K562 (cell line): Measurements from ENCODE around the gene R3HDM1. TPM values are rescaled to one million over a fixed set of nuclear protein-coding genes. Genes with fewer than 3 reads are reported as not detected.

Source experiments
- ATAC-seq: fragments of 200-7000 bp; cut with Tn5 transposase; 3 replicates; pipeline ENCODE4 v1.9.1; 2020; ENCODE audit warnings: moderate library complexity
- BruUV-seq: library from RNA; stranded (reverse); fragments of 400-500 nt; replicated peaks from 2 replicates; lab custom pipeline; 2021; lab: Mats Ljungman, UMichigan
- CTCF ChIA-PET: fragments of 300-600 bp; formaldehyde crosslinking; extraction: SDS; loops from one replicate; lab custom pipeline; 2021; ENCODE audit warnings: low intra/inter-chr PET ratio; lab: Yijun Ruan, JAX
- POLR2A ChIA-PET: fragments of 300-600, 350-650 bp; sonication (Branson Sonifier 250); formaldehyde crosslinking; extraction: SDS; loops from one replicate; lab custom pipeline; 2021; ENCODE audit warnings: antibody characterized with exemption, inconsistent platforms; lab: Yijun Ruan, JAX
- DNase-seq, 4 experiments: peaks; one replicate each; pipeline versions ENCODE4 v3.0.0 to v3.0.0-alpha.2; 2011 to 2018; ENCODE audit warnings: low spot score in 3 of 4, mixed read lengths in 3 of 4; ENCODE audit errors: extremely low read depth in 1 of 4
- FAIRE-seq: peaks from 2 replicates; lab custom pipeline; 2011; peaks lifted over from hg19 to GRCh38; lab: Jason Lieb, UNC
- H2AFZ ChIP-seq: 2 replicates; pipeline ENCODE4 v1.6.0; 2011; ENCODE audit warnings: low read depth, low read length, control low read depth, inconsistent platforms
- H3K27ac ChIP-seq: fragments of 200-600 bp; 3 replicates; pipeline ENCODE4 v1.8.0; 2011; ENCODE audit warnings: low read depth, mild to moderate bottlenecking, control low read depth, inconsistent platforms, low read length, moderate library complexity, mixed read lengths; ENCODE audit errors: extremely low read depth
- H3K27me3 ChIP-seq, 2 experiments: fragments of 300-600 bp in 1 of 2; 2 replicates in 1 of 2; 3 replicates in 1 of 2; pipeline versions ENCODE4 v1.6.0 to v1.8.0; 2011; ENCODE audit warnings: inconsistent platforms in 2 of 2, low read length in 2 of 2, mild to moderate bottlenecking in 1 of 2, mixed read lengths in 1 of 2, moderate library complexity in 1 of 2; ENCODE audit not compliant: control insufficient read depth in 2 of 2, insufficient read depth in 2 of 2
- H3K36me3 ChIP-seq: fragments of 300-600 bp; 3 replicates; pipeline ENCODE4 v1.8.0; 2011; ENCODE audit warnings: mild to moderate bottlenecking, low read length, inconsistent platforms; ENCODE audit not compliant: control insufficient read depth, insufficient read depth
- H3K4me1 ChIP-seq, 2 experiments: fragments of 200-600 bp in 1 of 2; replicated peaks in 1 of 2; 2 replicates in 1 of 2; 3 replicates in 1 of 2; pipeline versions ENCODE4 v1.5.1 to v1.8.0; 2011; ENCODE audit warnings: inconsistent platforms in 2 of 2, low read length in 2 of 2, mild to moderate bottlenecking in 1 of 2, mixed read lengths in 1 of 2, moderate library complexity in 1 of 2; ENCODE audit not compliant: control insufficient read depth in 2 of 2, insufficient read depth in 2 of 2
- H3K4me2 ChIP-seq: 2 replicates; pipeline ENCODE4 v1.6.1; 2011; ENCODE audit warnings: low read length, control low read depth, inconsistent platforms, mixed read lengths; ENCODE audit not compliant: insufficient read depth
- H3K4me3 ChIP-seq: fragments of 200-600 bp; sonication (generic), shearing (Covaris generic); 2 replicates; pipeline ENCODE4 v1.5.1; 2016; ENCODE audit warnings: control low read depth, inconsistent platforms
- H3K79me2 ChIP-seq: fragments of 200-600 bp; 3 replicates; pipeline ENCODE4 v1.8.0; 2011; ENCODE audit warnings: low read length, inconsistent platforms; ENCODE audit not compliant: control insufficient read depth, insufficient read depth
- H3K9ac ChIP-seq, 2 experiments: 2 replicates each; pipeline versions ENCODE4 v1.6.0 to v1.6.1; 2011; ENCODE audit warnings: low read depth in 2 of 2, low read length in 2 of 2, control low read depth in 1 of 2, inconsistent platforms in 1 of 2, mild to moderate bottlenecking in 1 of 2, mixed read lengths in 1 of 2; ENCODE audit not compliant: insufficient read depth in 1 of 2
- H3K9me1 ChIP-seq: one replicate; pipeline ENCODE4 v1.6.0; 2011; ENCODE audit warnings: inconsistent platforms, mild to moderate bottlenecking, low read length, moderate library complexity; ENCODE audit not compliant: control insufficient read depth, insufficient read depth
- H3K9me3 ChIP-seq: replicated peaks from 2 replicates; pipeline ENCODE4 v1.5.1; 2011; ENCODE audit warnings: low read depth, low read length, inconsistent platforms; ENCODE audit not compliant: control insufficient read depth, insufficient read depth
- H4K20me1 ChIP-seq: replicated peaks from 2 replicates; pipeline ENCODE4 v1.6.1; 2011; ENCODE audit warnings: low read length, inconsistent platforms, mixed read lengths; ENCODE audit not compliant: control insufficient read depth, insufficient read depth
- ARID1B ChIP-seq: fragments of 450-650 bp; IDR thresholded peaks from 2 replicates; pipeline ENCODE4 v1.6.1; 2016; ENCODE audit warnings: antibody characterized with exemption, mild to moderate bottlenecking, inconsistent platforms
- CHAMP1 ChIP-seq: fragments of 450-650 bp; IDR thresholded peaks from 2 replicates; pipeline ENCODE4 v1.6.1; 2016; ENCODE audit warnings: mild to moderate bottlenecking
- CREB3 ChIP-seq: fragments of 450-650 bp; conservative IDR thresholded peaks from 2 replicates; pipeline ENCODE4 v1.6.1; 2016; ENCODE audit warnings: missing genetic modification characterization, low read depth, mild to moderate bottlenecking, missing compliant biosample characterization, moderate library complexity
- CREB3L1 ChIP-seq: fragments of 450-650 bp; IDR thresholded peaks from 2 replicates; pipeline ENCODE4 v1.6.1; 2014; ENCODE audit warnings: low read depth, mild to moderate bottlenecking, moderate library complexity, borderline replicate concordance
- MEF2D ChIP-seq: conservative IDR thresholded peaks from 2 replicates; pipeline ENCODE4 v1.6.1; 2016; ENCODE audit warnings: low read depth, missing genetic modification characterization, missing compliant biosample characterization
- SRSF3 ChIP-seq: fragments of 200-400 bp; formaldehyde crosslinking; IDR thresholded peaks from 2 replicates; pipeline ENCODE4 v1.6.1; 2016; ENCODE audit warnings: mild to moderate bottlenecking, low read length, moderate library complexity; ENCODE audit not compliant: insufficient read depth
- TOE1 ChIP-seq, 2 experiments: fragments of 450-650 bp in 1 of 2; sonication (generic) in 1 of 2; formaldehyde crosslinking in 1 of 2; IDR thresholded peaks; 2 replicates each; pipeline versions ENCODE4 v1.7.1 to v1.8.0; 2016 to 2022; ENCODE audit warnings: borderline replicate concordance in 2 of 2, mild to moderate bottlenecking in 2 of 2, antibody characterized with exemption in 1 of 2, inconsistent platforms in 1 of 2, low read depth in 1 of 2, missing genetic modification reagents in 1 of 2, moderate library complexity in 1 of 2
- WGBS: fragments of 100-300 bp; shearing (Covaris generic); methylation state at CpG from one replicate; pipeline ENCODE4 v1.1.6; 2016; ENCODE audit warnings: low coverage, mixed read lengths; ENCODE audit not compliant: insufficient coverage; ENCODE audit errors: missing lambda C conversion rate; 5-methylcytosine and 5-hydroxymethylcytosine counted together
- in situ Hi-C: fragments of 300-500 bp; cut with MboI; formaldehyde crosslinking; loops from 4 replicates; pipeline ENCODE4 v1.15.0; 2018; ENCODE audit warnings: inconsistent platforms, mixed read lengths
- intact Hi-C: fragments of 100-400 bp; cut with micrococcal nuclease; formaldehyde crosslinking; loops from 2 replicates; pipeline ENCODE4 v1.14.2; 2022
- polyA plus RNA-seq, 8 experiments: library from polyadenylated mRNA; depleted of rRNA in 4 of 8; stranded (reverse) in 5 of 8; unstranded in 3 of 8; fragments of >200 nt; fragmentation: Nextera tagmentation in 2 of 8; fragmentation: Illumina TruSeq in 1 of 8; extraction: Ambion mirVana in 2 of 8; extraction: Trizol in 1 of 8; gene quantifications; 2 replicates each; pipeline versions ENCODE4 v1.2.1 to v1.2.3, GENCODE V29; 2011 to 2014; ENCODE audit warnings: inconsistent platforms in 1 of 8, missing spikeins in 1 of 8
- total RNA-seq, 7 experiments: library from RNA; depleted of rRNA in 6 of 7; stranded (reverse); fragments of >200 nt in 6 of 7; fragmentation: Illumina TruSeq in 2 of 7; extraction: Trizol in 2 of 7; gene quantifications; 2 replicates each; pipeline versions ENCODE4 v1.2.1 to v1.2.3, GENCODE V29; 2011 to 2021; ENCODE audit warnings: low replicate concordance in 1 of 7
- TF ChIP-seq, protein P1 (sequence below): fragments of 250-450 bp; sonication (Bioruptor Pico); IDR thresholded peaks from 2 replicates; pipeline ENCODE4 v1.8.0; 2021; ENCODE audit warnings: moderate library complexity, mild to moderate bottlenecking, inconsistent platforms

R3HDM1 gene
- total and polyA plus RNA-seq, 9 of the 15 experiments (the other 6 are each of a cell fraction or from before 2014, with no cell fraction given), result 12.4 to 89.4 (median 31.0) TPM

DNA sequence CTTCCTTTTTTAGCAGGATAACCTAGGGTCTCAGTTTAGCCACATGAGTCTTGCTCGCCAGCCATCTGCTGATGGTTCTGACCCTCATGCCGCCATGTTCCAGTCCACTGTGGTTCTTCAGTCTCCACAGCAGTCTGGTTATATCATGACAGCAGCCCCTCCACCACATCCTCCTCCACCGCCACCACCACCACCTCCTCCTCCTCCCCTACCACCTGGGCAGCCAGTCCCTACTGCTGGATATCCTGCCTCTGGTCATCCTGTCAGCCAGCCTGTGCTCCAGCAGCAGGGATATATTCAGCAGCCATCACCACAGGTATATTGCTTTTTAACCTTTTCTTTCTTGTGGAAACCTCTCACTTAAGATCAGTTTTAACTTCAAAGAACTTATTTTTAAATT, 120.4 kb downstream of the R3HDM1 start:
- in situ Hi-C loops, result no loop called here
- WGBS, result 84% methylated on average over 2 of the region's 3 CpGs
- intact Hi-C loops, result no loop called here
- no peak for TF ChIP-seq CREB3L1
- TF ChIP-seq CHAMP1, result no peak
- TF ChIP-seq CREB3 (tag), result no peak
- TF ChIP-seq ARID1B, result no peak
- TF ChIP-seq SRSF3, result no peak
- TF ChIP-seq TOE1 (IDR thresholded peaks at IDR 0.05; ENCODE audit: borderline replicate concordance), result no peak
- TF ChIP-seq TOE1 (CRISPR knock-in tag; IDR thresholded peaks at IDR 0.05; ENCODE audit: borderline replicate concordance, low read depth), result no peak
- TF ChIP-seq MEF2D (tag), result no peak
- TF ChIP-seq, protein P1, sequence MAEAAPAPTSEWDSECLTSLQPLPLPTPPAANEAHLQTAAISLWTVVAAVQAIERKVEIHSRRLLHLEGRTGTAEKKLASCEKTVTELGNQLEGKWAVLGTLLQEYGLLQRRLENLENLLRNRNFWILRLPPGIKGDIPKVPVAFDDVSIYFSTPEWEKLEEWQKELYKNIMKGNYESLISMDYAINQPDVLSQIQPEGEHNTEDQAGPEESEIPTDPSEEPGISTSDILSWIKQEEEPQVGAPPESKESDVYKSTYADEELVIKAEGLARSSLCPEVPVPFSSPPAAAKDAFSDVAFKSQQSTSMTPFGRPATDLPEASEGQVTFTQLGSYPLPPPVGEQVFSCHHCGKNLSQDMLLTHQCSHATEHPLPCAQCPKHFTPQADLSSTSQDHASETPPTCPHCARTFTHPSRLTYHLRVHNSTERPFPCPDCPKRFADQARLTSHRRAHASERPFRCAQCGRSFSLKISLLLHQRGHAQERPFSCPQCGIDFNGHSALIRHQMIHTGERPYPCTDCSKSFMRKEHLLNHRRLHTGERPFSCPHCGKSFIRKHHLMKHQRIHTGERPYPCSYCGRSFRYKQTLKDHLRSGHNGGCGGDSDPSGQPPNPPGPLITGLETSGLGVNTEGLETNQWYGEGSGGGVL, result no peak
- Histone ChIP-seq H2AFZ (no peak overlapping the region), H3K4me2 (no peak overlapping the region), H3K36me3 (peaks cover 52% of the 10 kb centered on the region; the same call in 2 of the 3 replicates), H3K9me1 (no peaks in the 10 kb centered on the region), H3K4me3 (no peak overlapping the region), H3K27ac (no peak overlapping the region), H3K79me2 (no peaks in the 10 kb centered on the region), H3K27me3 (no peaks in the 10 kb centered on the region), H3K9me3 (no peaks in the 10 kb centered on the region), H3K4me1 (no peaks in the 10 kb centered on the region), H3K9ac (no peak overlapping the region), H4K20me1 (no peaks in the 10 kb centered on the region)
- no peak for ATAC-seq
- ChIA-PET CTCF (interaction anchor here (0.6 kb wide), 1 partner anchor 47 kb away, joined by 3 read pairs; no protein-coding TSS in a partner anchor), POLR2A (no interaction called here)
- no peak for FAIRE-seq
- no TSS peak for BruUV-seq
- DNase-seq, result no peak
